HG02571 (cell line): ENCODE measurements around the gene DPH2.

Source experiments
- ATAC-seq: cut with Tn5 transposase; IDR thresholded peaks from one replicate; pipeline ENCODE4 v1.9.1; 2021; ENCODE audit warnings: mild to moderate bottlenecking, moderate library complexity; ENCODE audit not compliant: unreplicated experiment

DPH2 gene

GRCh38 chr1:43997295-43997999 is 27.6 kb downstream of the DPH2 start:
- ATAC-seq = no peak

GRCh38 chr1:43998000-43998378 is 28.2 kb downstream of the DPH2 start:
- no peak for ATAC-seq

GRCh38 chr1:43999455-43999854 is 29.6 kb downstream of the DPH2 start:
- ATAC-seq = no peak

GRCh38 chr1:44000122-44000665 is 30.4 kb downstream of the DPH2 start:
- no peak for ATAC-seq

GRCh38 chr1:44002165-44002564 is 32.4 kb downstream of the DPH2 start:
- ATAC-seq = no peak

- ATAC-seq = no peak
Measured at GRCh38 chr1:44002606-44003157, 32.9 kb downstream of the DPH2 start.

GRCh38 chr1:44008259-44008658 is 38.4 kb downstream of the DPH2 start:
- ATAC-seq = no peak

- ATAC-seq = no peak
Measured at GRCh38 chr1:44010935-44011471, 41.2 kb downstream of the DPH2 start.

- no peak for ATAC-seq
Measured at GRCh38 chr1:44012404-44012803, 42.6 kb downstream of the DPH2 start.

- no peak for ATAC-seq
Measured at GRCh38 chr1:44012941-44013609, 43.3 kb downstream of the DPH2 start.

GRCh38 chr1:44013949-44014348 is 44.1 kb downstream of the DPH2 start:
- ATAC-seq = no peak

- ATAC-seq = no peak
Measured at GRCh38 chr1:44014365-44015104, 44.7 kb downstream of the DPH2 start.

GRCh38 chr1:44015206-44015605 is 45.4 kb downstream of the DPH2 start:
- no peak for ATAC-seq

- no peak for ATAC-seq
Measured at GRCh38 chr1:44016041-44016889, 46.5 kb downstream of the DPH2 start.

- ATAC-seq = no peak
Measured at GRCh38 chr1:44016890-44017400, 47.1 kb downstream of the DPH2 start.

GRCh38 chr1:44019466-44019948 is 49.7 kb downstream of the DPH2 start:
- ATAC-seq = no peak

GRCh38 chr1:44020464-44020863 is 50.7 kb downstream of the DPH2 start:
- ATAC-seq = no peak

GRCh38 chr1:44021156-44021555 is 51.3 kb downstream of the DPH2 start:
- ATAC-seq = no peak

GRCh38 chr1:44021581-44022321 is 51.9 kb downstream of the DPH2 start:
- ATAC-seq = no peak
